Measurements from ENCODE around the gene NEUROD1. TPM values are rescaled to one million over a fixed set of nuclear protein-coding genes. Genes with fewer than 3 reads are reported as not detected.

NEUROD1 gene
- total and polyA plus RNA-seq, 9 donors = 0.19 to 1.3 TPM; not detected in 7

DNA sequence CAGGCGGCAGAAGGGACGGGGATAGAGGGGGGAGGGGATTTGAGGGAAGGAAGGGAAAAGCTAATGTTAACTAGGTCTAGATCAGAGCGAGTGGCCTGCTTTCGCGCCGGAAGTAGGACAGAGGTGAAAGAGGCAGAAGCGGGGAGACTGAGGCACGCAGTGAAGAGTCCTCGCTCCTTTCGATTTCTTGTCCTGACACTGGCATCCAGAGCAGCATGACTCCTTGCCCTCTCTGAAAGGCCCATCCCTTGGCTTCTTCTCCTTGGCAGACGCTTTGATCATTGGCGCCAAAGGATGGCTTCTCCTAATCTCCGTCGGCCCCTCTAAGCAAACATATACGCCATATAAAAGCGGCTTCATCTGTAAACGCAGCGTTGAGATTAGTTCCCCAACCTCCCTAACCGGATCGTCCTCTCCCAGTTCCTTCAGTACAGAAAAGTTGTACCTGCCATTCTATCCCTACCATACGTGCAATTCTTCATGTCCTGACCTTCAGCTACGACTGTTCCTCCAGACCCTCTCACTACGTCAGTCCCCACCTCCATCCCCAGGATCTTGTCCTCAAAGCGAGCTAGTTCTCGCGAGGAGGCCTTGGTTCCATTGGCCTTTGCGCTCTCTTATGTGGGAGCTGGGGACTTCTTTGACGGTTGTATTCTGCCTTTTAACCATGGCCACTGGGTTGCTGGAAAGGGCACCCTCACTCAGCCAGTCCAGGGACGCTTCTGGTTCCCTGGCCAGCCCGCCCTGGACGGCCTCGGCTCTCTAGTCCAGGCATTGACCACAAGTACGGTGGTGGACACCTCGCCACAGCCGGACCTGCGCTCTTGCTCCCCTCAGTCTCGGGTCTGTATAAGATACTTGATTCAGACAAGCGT is 857 bp upstream of the NEUROD1 start:
- peaks cover 77% of the 10 kb centered on the region for H3K27me3 ChIP-seq (ENCODE audit: control insufficient read depth, insufficient read depth, low read length)
- no peaks in the 10 kb centered on the region for H3K36me3 ChIP-seq (ENCODE audit: control insufficient read depth, insufficient read depth, low read length)
- WGBS (ENCODE audit: insufficient coverage) = 4% methylated on average over 32 of the region's 38 CpGs
- H3K27ac ChIP-seq (ENCODE audit: low read length) = no peak overlapping the region
- no peak overlapping the region for H3K4me3 ChIP-seq (ENCODE audit: low read length)
- H3K9me3 ChIP-seq (replicated peaks; ENCODE audit: control insufficient read depth, low read depth, low read length) = no peaks in the 10 kb centered on the region
- H3K4me1 ChIP-seq (ENCODE audit: control insufficient read depth, insufficient read depth, low read length) = peaks cover 13% of the 10 kb centered on the region
- DNase-seq = no peak

DNA sequence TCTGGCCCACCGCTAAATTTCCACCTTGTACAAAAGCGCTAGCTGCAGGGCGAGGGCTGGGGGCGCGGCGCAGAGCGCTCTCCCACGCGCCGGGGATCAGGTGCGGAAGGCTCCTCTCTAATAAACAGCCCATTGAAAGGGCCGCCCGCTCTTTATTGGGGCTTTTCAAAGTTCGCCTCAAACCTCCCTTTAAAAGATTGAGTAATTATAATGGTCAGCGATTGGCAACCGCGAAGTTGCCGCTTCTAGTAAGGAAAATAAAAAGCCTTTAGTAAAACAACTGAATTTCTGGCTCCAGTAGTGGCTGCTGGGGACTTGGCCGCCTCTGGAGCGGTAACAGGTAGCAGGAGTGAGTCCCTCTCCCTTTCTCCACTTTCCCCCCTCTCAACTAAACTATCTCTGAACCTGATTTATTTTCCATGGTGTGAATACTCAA is 755 bp downstream of the NEUROD1 start:
- no peak for DNase-seq
- Histone ChIP-seq H3K9me3 (replicated peaks; ENCODE audit: control insufficient read depth, low read depth, low read length) (no peaks in the 10 kb centered on the region), H3K27ac (ENCODE audit: low read length) (no peak overlapping the region), H3K36me3 (ENCODE audit: control insufficient read depth, insufficient read depth, low read length) (no peaks in the 10 kb centered on the region), H3K4me1 (ENCODE audit: control insufficient read depth, insufficient read depth, low read length) (peaks cover 13% of the 10 kb centered on the region), H3K27me3 (ENCODE audit: control insufficient read depth, insufficient read depth, low read length) (peaks cover 67% of the 10 kb centered on the region), H3K4me3 (ENCODE audit: low read length) (no peak overlapping the region)
- WGBS (ENCODE audit: insufficient coverage) = 0% methylated on average over 4 of the region's 20 CpGs

DNA sequence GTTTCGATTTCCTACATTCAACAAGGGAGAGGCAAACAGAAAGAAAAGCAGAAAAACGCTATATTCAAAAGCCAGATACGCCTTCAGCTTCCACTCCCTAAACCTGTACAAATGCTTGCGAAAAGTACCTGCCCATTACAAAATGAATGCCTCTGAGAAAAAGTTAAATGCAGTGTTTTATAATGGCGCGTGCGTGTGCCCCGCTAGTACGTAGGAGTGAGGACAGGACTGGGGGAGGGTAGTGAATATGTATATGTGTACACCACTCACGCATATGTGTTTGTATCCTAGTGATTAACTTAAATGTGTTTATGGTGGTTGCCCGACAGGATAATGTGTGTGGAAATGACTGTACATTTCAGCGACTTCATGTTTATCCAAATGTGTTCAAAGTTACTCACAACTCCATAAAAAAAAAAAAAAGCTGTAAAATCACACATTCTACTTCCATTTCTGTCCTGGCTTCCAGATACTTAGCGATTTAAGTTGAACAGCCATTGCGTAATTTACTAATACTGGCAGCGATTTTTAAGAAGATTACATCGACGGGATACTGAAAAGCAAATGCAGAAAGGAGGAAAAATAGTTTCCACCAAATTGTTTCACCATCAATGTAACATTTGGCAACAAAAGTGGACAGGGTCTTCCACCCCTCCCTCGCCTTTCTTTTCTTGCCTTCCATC is 1.3 kb downstream of the NEUROD1 start:
- no peak overlapping the region for H3K4me3 ChIP-seq (ENCODE audit: low read length)
- peaks cover 13% of the 10 kb centered on the region for H3K4me1 ChIP-seq (ENCODE audit: control insufficient read depth, insufficient read depth, low read length)
- no peaks in the 10 kb centered on the region for H3K36me3 ChIP-seq (ENCODE audit: control insufficient read depth, insufficient read depth, low read length)
- H3K27ac ChIP-seq (ENCODE audit: low read length) = no peak overlapping the region
- no peaks in the 10 kb centered on the region for H3K9me3 ChIP-seq (replicated peaks; ENCODE audit: control insufficient read depth, low read depth, low read length)
- 13% methylated on average over 8 of the region's 18 CpGs for WGBS (ENCODE audit: insufficient coverage)
- DNase-seq = no peak
- H3K27me3 ChIP-seq (ENCODE audit: control insufficient read depth, insufficient read depth, low read length) = peaks cover 61% of the 10 kb centered on the region

DNA sequence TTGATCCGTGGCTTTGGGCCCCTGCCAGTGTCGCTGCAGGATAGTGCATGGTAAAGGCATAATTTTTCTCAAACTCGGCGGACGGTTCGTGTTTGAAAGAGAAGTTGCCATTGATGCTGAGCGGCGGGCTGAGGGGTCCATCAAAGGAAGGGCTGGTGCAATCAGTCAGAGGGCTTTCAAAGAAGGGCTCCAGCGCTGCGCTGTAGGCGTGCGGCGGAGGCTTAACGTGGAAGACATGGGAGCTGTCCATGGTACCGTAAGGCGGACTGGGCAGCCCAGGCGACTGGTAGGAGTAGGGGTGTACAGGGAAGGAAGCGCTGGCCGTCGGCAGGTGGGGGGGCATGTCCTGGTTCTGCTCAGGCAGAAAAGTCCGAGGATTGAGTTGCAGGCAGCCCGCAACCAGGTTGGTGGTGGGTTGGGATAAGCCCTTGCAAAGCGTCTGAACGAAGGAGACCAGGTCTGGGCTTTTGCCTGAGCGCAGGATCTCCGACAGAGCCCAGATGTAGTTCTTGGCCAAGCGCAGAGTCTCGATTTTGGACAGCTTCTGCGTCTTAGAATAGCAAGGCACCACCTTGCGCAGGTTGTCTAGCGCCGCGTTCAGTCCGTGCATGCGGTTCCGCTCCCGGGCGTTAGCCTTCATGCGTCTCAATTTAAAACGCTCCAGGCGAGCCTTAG is 2.3 kb downstream of the NEUROD1 start:
- Histone ChIP-seq H3K27me3 (ENCODE audit: control insufficient read depth, insufficient read depth, low read length) (peaks cover 52% of the 10 kb centered on the region), H3K36me3 (ENCODE audit: control insufficient read depth, insufficient read depth, low read length) (no peaks in the 10 kb centered on the region), H3K4me3 (ENCODE audit: low read length) (no peak overlapping the region), H3K27ac (ENCODE audit: low read length) (no peak overlapping the region), H3K4me1 (ENCODE audit: control insufficient read depth, insufficient read depth, low read length) (peaks cover 8% of the 10 kb centered on the region), H3K9me3 (replicated peaks; ENCODE audit: control insufficient read depth, low read depth, low read length) (no peaks in the 10 kb centered on the region)
- DNase-seq = peak; percentile 89
- 4% methylated on average over 41 of the region's 41 CpGs for WGBS (ENCODE audit: insufficient coverage)

DNA sequence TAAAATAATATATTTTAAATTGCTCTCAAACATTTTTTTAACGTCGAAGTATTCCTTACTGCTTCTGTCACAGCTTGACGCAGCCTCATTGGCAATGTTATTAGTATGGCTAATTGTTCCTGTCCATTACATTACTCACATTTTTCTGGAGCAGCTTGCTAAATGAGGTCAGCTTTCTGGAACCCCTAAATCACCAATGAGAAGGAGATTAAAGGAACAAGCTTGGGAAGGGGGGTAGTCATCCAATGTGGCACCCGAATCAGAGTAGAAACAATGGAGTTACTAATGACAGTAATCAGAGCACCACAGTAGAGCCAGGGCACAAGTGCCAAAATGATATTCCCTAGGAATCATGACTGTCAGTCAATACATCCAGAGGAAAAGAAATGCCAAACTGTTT is 5.1 kb downstream of the NEUROD1 start:
- Histone ChIP-seq H3K27ac (ENCODE audit: low read length) (no peak overlapping the region), H3K27me3 (ENCODE audit: control insufficient read depth, insufficient read depth, low read length) (peaks cover 24% of the 10 kb centered on the region), H3K4me3 (ENCODE audit: low read length) (no peak overlapping the region), H3K36me3 (ENCODE audit: control insufficient read depth, insufficient read depth, low read length) (no peaks in the 10 kb centered on the region), H3K4me1 (ENCODE audit: control insufficient read depth, insufficient read depth, low read length) (no peaks in the 10 kb centered on the region), H3K9me3 (replicated peaks; ENCODE audit: control insufficient read depth, low read depth, low read length) (no peaks in the 10 kb centered on the region)
- 0% methylated on average over 1 of the region's 4 CpGs for WGBS (ENCODE audit: insufficient coverage)
- no peak for DNase-seq

DNA sequence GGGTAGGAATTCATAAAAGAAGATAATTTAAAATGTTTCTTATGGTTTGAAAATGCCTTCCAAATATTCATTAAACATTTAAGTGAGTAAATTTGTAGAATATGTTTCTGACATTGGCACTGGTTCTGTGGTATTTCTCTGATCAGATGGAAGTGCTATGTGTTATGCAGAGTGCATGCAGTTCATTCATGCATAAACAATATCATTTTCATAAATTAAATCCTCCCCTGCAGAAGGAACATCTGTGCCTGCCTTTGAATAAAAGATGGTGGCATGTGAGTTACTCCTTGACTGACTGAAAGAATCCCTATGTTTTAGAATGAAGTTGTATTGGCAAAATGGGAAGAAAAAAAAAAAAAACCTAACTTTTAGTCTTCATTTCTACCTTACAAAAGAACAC is 5.9 kb downstream of the NEUROD1 start:
- H3K9me3 ChIP-seq (replicated peaks; ENCODE audit: control insufficient read depth, low read depth, low read length) = no peaks in the 10 kb centered on the region
- no peak overlapping the region for H3K4me3 ChIP-seq (ENCODE audit: low read length)
- DNase-seq = no peak
- H3K27ac ChIP-seq (ENCODE audit: low read length) = no peak overlapping the region
- H3K4me1 ChIP-seq (ENCODE audit: control insufficient read depth, insufficient read depth, low read length) = no peaks in the 10 kb centered on the region
- H3K36me3 ChIP-seq (ENCODE audit: control insufficient read depth, insufficient read depth, low read length) = no peaks in the 10 kb centered on the region
- peaks cover 18% of the 10 kb centered on the region for H3K27me3 ChIP-seq (ENCODE audit: control insufficient read depth, insufficient read depth, low read length)

DNA sequence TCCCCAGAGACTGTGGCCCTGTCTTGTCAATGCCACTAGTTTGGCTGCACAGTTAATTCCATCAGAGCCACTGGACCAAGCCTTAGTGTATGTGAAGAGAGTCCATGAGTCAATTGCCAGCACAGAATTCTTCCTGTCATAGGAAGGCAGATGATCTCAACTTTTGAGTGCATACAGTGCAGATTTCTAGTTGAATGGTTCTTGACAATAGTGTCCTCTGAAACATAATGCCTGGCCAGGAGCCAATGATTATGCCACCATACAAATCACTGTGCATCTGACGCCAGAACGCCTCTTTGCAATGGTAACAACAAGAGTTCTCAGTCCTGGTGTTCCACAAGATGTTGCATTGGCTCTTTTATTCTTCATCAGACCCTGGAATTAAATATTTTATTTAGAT is 7.1 kb downstream of the NEUROD1 start:
- Histone ChIP-seq H3K36me3 (ENCODE audit: control insufficient read depth, insufficient read depth, low read length) (no peaks in the 10 kb centered on the region), H3K4me1 (ENCODE audit: control insufficient read depth, insufficient read depth, low read length) (no peaks in the 10 kb centered on the region), H3K9me3 (replicated peaks; ENCODE audit: control insufficient read depth, low read depth, low read length) (no peaks in the 10 kb centered on the region), H3K27me3 (ENCODE audit: control insufficient read depth, insufficient read depth, low read length) (peaks cover 6% of the 10 kb centered on the region), H3K27ac (ENCODE audit: low read length) (no peak overlapping the region), H3K4me3 (ENCODE audit: low read length) (no peak overlapping the region)
- WGBS (ENCODE audit: insufficient coverage) = no CpG with 5 or more reads among the region's 2 CpGs
- no peak for DNase-seq

DNA sequence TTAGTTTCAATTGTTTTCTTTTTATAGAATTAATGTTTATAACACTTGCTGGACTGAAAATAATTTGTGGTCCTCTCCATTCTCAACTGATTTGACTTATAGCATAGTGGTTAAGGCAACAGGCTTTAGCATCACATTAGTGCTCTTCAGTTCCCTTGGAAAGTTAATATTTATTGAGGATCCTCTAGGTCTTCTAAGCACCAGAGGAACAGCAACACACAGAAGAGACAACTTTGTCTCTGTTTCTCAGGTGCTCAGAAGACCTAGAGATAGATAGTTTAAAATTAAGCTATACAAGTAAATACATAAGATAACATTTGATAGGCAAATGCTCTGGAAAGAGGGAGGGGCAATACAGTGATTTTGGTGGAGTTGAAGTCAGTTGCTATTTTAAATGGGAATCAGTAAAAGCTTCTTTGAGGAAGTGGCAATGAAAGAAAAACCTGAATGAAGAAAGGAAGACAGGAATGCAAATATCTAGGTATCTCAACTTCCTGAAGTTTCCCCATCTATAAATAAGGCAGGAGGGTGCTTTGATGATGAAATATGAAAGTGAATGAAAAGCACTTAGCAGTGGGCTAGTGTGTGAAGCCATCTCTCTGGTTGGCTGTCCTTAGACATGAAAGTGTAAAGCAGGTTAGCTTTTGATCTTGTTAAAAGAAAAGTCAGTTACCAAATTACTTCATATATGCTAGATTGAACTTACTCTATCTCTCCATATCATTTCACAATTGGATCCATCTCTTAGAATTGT is 7.9 kb downstream of the NEUROD1 start:
- Histone ChIP-seq H3K9me3 (replicated peaks; ENCODE audit: control insufficient read depth, low read depth, low read length) (no peaks in the 10 kb centered on the region), H3K4me1 (ENCODE audit: control insufficient read depth, insufficient read depth, low read length) (no peaks in the 10 kb centered on the region), H3K27me3 (ENCODE audit: control insufficient read depth, insufficient read depth, low read length) (no peaks in the 10 kb centered on the region), H3K27ac (ENCODE audit: low read length) (no peak overlapping the region), H3K4me3 (ENCODE audit: low read length) (no peak overlapping the region), H3K36me3 (ENCODE audit: control insufficient read depth, insufficient read depth, low read length) (no peaks in the 10 kb centered on the region)
- no peak for DNase-seq

DNA sequence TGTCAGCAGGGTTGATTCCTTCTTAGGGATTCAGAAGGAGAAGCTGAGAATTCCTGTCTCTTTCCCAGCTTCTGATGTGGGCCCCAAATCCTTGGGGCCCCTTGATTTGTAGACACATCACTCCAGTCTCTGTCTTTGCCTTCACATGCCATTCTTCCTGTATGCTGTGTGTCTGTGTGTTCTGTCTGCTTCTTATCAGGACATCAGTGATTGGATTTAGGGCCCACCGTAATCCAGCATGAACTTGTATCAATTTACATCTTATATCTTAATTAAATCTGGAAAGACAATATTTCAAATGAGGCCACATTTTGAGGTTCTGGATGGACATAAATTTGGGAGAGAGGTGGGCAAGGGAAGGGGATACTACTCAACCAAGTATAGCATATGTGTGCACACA is 9.7 kb downstream of the NEUROD1 start:
- Histone ChIP-seq H3K36me3 (ENCODE audit: control insufficient read depth, insufficient read depth, low read length) (no peaks in the 10 kb centered on the region), H3K27me3 (ENCODE audit: control insufficient read depth, insufficient read depth, low read length) (no peaks in the 10 kb centered on the region), H3K27ac (ENCODE audit: low read length) (no peak overlapping the region), H3K4me3 (ENCODE audit: low read length) (no peak overlapping the region), H3K4me1 (ENCODE audit: control insufficient read depth, insufficient read depth, low read length) (no peaks in the 10 kb centered on the region), H3K9me3 (replicated peaks; ENCODE audit: control insufficient read depth, low read depth, low read length) (no peaks in the 10 kb centered on the region)
- no peak for DNase-seq
- WGBS (ENCODE audit: insufficient coverage) = no CpG with 5 or more reads among the region's 1 CpG

DNA sequence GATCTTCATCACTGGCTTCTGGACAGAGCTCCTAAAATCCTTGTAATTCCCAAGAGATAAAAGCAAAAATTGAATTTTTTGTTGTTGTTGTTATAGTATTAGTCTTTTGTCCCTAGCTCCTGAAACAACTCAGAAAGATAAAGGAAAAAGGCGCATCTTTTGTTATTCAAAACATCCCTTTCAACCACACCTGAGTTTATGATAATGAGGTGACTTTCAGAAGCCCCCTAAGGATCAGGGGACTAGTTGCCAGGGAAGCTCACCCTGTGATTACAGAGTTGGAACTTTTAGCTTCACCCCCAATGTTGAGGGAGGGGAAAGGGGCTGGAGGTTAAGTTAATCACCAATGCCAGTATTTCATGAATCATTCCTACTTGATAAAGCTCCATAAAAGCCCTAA is 13.1 kb downstream of the NEUROD1 start:
- H3K27ac ChIP-seq (ENCODE audit: low read length) = no peak overlapping the region
- no peak overlapping the region for H3K4me3 ChIP-seq (ENCODE audit: low read length)
- WGBS (ENCODE audit: insufficient coverage) = no CpG with 5 or more reads among the region's 1 CpG

More for the DNA sequence above, 13.1 kb downstream of the NEUROD1 start:
- Histone ChIP-seq H3K36me3 (ENCODE audit: control insufficient read depth, insufficient read depth, low read length) (no peaks in the 10 kb centered on the region), H3K27me3 (ENCODE audit: control insufficient read depth, insufficient read depth, low read length) (no peaks in the 10 kb centered on the region), H3K9me3 (replicated peaks; ENCODE audit: control insufficient read depth, low read depth, low read length) (no peaks in the 10 kb centered on the region), H3K4me1 (ENCODE audit: control insufficient read depth, insufficient read depth, low read length) (no peaks in the 10 kb centered on the region)
- DNase-seq = no peak
